HUDEP-2 (cell line): Measurements from ENCODE around the gene ISYNA1.

Experiments
- DNase-seq, 76 experiments: peaks; one replicate each; lab custom pipeline; 2025; ENCODE audit not compliant: unreplicated experiment in 76 of 76; lab: John Stamatoyannopoulos, UW

Gene ISYNA1

GRCh38 chr19:18397242-18398202 lies 40.4 kb downstream of the ISYNA1 start, which contains the start of gene LRRC25:
TSS of gene LRRC25 (minus strand) at chr19:18397622. CDS start at chr19:18396963, 659 bp downstream.
- DNase-seq = peak in 21 of 76 experiments; percentile 15 to 46 (median 32)

DNA sequence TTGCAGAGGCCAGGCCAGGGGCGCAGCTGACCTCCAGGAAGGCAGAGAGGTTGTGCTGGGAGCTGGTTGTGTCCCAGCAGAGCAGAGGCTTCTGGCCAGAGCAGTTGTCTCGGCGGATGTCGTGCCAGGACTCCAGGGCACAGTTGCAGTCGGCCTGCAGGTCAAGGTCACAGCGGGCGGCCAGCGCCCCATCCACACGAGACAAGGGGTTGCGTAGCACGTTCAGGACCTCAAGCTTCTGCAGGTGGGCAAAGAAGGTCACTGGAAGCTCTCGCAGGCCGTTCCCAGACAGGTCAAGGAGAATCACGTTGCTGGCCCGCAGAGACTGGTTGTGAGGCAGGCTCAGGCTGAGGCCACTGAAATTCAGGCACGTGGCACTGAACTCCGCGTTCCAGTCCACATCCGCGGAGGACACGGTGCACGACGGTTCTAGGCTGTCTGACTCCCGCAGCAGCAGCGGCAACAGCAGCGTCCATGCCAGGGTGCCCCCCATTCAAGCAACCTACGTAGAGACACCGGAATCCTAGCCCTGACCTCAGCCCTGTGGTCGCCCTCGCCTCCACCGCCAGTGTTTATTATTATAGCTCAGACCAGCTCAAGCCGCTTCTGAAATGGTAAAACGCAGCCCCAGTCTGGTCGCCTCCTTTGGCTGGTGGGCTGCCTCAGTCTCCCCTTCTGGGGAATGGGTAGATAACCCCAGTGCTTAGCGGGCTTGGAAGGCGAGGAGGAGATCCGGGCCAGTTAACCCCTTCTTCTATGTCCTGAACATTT lies 41.3 kb downstream of the ISYNA1 start:
- no peak for DNase-seq

GRCh38 chr19:18393836-18394235 lies 44.1 kb downstream of the ISYNA1 start:
- DNase-seq = no peak

- DNase-seq = no peak
Measured at GRCh38 chr19:18392926-18393325, 45.0 kb downstream of the ISYNA1 start.

DNA sequence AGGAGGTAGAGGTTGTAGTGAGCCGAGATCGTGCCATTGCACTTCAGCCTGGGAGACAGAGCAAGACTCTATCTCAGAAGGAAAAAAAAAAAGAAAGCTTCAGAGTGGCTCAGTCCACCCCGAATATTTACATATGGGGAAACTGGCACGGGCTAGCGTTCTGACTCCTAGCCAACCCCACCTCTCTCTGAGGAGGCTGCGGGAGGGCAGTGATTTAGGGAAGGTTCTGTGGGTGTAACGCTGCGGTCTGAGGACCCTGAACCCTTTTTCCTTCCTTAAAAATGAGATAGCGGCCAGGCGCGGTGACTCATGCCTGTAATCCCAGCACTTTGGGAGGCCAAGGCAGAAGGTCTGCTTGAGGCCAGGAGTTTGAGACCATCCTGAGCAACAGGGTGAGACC lies 45.5 kb downstream of the ISYNA1 start:
- peak in 37 of 76 experiments; percentile 12 to 63 (median 41) for DNase-seq

DNA sequence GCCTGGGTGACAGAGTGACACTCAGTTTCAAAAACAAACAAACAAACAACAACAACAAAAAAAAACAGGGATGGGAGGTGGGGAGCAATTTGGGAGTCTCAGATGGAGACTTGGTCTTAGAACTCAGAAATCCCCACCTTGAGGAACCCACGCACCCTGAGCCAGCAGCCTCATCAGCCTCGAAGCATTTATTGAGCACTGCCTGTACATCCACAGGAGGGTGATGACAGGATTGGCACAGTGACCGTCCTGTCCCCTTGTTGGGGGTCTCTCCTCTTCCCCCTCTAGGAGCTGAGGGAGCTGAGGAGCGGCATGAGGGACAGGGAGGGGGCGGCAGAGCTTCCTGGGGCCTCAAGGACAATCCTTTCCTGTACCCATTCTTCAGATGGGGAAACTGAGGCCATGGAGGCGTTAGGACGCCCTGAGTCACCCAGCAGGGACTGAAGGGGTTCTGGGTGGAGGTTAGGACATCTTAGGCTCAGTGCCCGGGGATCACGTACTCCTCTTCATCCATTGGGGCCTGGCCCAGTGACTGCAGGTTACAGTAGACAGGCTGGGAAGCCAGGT lies 46.3 kb downstream of the ISYNA1 start:
- DNase-seq = no peak

- peak in 16 of 76 experiments; percentile 14 to 92 (median 62) for DNase-seq
Measured at GRCh38 chr19:18390065-18390907, 47.6 kb downstream of the ISYNA1 start.

GRCh38 chr19:18389726-18390064 lies 48.2 kb downstream of the ISYNA1 start:
- DNase-seq = peak in 4 of 76 experiments; percentile 50 to 85 (median 69)

DNA sequence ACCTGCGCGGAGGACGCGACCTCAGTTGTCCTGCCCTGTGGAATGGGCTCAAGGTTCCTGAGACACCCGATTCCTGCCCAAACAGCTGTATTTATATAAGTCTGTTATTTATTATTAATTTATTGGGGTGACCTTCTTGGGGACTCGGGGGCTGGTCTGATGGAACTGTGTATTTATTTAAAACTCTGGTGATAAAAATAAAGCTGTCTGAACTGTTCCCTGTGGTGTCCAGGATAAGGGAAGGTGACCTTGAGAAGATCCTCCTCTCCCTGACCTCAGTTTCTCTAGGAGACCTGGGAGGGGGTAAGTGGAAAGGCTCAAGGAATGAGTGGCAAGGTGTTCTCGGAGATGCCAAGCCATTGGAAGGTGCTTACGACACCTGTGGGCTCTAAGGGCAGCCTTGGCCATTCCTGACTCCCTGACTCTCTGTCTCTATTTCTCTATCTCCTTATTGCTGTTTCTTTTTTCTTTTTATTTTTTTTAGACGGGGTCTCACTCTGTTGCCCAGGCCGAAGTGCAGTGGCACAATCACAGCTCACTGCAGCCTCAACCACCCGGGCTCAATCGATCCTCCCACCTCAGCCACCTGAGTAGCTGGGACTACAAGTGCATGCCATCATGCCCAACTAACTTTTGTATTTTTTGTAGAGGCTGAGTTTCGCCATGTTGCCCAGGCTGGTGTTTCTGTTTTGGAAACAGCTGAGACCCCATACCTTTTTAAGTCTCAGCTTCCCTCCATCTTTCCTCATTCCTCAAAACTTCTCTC lies 48.8 kb downstream of the ISYNA1 start:
- DNase-seq = peak in 4 of 76 experiments; percentile 53 to 77 (median 63)

- peak in 71 of 76 experiments; percentile 36 to 95 (median 84) for DNase-seq
Measured at GRCh38 chr19:18388100-18388959, 49.6 kb downstream of the ISYNA1 start.

GRCh38 chr19:18386543-18387271 lies 51.2 kb downstream of the ISYNA1 start:
- DNase-seq = peak in 25 of 76 experiments; percentile 14 to 60 (median 34)

GRCh38 chr19:18385675-18386542 lies 52.0 kb downstream of the ISYNA1 start, which contains the start of gene GDF15:
TSS of gene GDF15 (plus strand) at chr19:18386158. CDS start at chr19:18386190, 32 bp downstream.
- peak in 69 of 76 experiments; percentile 25 to 95 (median 68) for DNase-seq

DNA sequence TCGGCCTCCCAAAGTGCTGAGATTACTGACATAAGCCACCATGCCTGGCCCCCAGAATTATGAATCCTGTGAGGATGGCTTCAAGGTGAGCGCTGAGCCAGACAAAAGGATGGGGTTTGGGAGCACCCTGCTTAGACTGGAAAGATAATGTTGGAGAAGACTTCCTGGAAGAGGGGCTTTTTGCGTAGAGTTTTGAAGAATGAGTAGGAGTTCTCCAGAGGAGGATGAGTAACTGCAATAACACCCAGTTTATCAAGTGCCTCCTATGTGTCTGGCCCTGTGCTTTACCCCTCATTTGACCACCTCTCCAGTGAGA lies 52.6 kb downstream of the ISYNA1 start:
- no peak for DNase-seq

DNA sequence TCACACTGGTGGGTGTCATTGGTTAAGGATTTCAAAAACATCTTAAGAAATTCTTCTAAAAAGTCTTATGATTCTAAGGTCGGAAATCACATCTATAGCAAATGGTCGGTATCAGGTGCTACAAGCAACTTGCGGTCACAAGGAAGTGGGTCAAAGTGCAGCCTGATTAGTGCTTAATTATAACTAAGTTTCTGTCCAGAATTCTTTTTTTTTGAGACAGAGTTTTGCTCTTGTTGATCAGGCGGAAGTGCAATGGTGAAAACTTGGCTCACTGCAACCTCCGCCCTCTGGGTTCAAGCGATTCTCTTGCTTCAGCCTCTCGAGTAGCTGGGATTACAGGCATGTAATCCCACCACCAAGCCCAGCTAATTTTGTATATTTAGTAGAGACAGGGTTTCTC lies 53.2 kb downstream of the ISYNA1 start:
- DNase-seq = no peak
